BE2C (cell line): ENCODE results near the gene KPNB1.

ENCODE experiments used
- DNase-seq: peaks from one replicate; pipeline ENCODE4 v3.0.0-alpha.2; 2020
- H3K27me3 ChIP-seq: fragments of 250-450 bp; sonication (Bioruptor Pico); 2 replicates; pipeline ENCODE4 v1.5.1; 2020; ENCODE audit warnings: mild to moderate bottlenecking
- H3K36me3 ChIP-seq: fragments of 250-450 bp; sonication (Bioruptor Pico); 2 replicates; pipeline ENCODE4 v1.5.1; 2020; ENCODE audit warnings: mild to moderate bottlenecking
- H3K4me1 ChIP-seq: fragments of 250-450 bp; sonication (Bioruptor Pico); 2 replicates; pipeline ENCODE4 v1.5.1; 2020
- H3K4me3 ChIP-seq: 2 replicates; pipeline ENCODE4 v1.5.1; 2011; ENCODE audit warnings: low read depth, low read length
- H3K9me3 ChIP-seq: fragments of 250-450 bp; sonication (Bioruptor Pico); 2 replicates; pipeline ENCODE4 v1.5.1; 2020
- TF ChIP-seq, protein P1 (sequence below): IDR thresholded peaks from 2 replicates; pipeline ENCODE4 v1.5.1; 2012; ENCODE audit warnings: mild to moderate bottlenecking, low read depth, low read length

KPNB1 gene

DNA sequence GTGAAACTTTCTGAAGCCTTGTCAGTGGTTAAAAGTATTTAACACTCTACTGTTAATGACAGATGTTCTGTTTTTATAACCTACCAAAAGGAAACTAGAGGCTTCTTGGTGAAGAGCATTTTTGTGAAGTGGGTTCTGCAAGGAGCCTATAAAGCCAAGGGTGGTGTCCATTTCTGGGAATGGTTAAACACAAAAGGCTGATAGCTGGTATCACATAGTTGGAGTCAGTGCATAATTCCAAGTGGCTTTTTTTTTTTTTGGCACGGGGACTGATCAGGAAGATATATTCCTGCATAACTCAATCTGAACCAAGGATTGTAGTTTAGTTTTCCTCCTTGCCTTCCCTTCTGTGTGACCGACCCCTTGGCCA lies 27.6 kb upstream of the KPNB1 start:
- peaks cover 45% of the 10 kb centered on the region for H3K36me3 ChIP-seq
- no peaks in the 10 kb centered on the region for H3K4me1 ChIP-seq
- H3K27me3 ChIP-seq: no peaks in the 10 kb centered on the region
- H3K4me3 ChIP-seq: no peak overlapping the region
- DNase-seq: no peak
- no peaks in the 10 kb centered on the region for H3K9me3 ChIP-seq
- TF ChIP-seq, protein P1, sequence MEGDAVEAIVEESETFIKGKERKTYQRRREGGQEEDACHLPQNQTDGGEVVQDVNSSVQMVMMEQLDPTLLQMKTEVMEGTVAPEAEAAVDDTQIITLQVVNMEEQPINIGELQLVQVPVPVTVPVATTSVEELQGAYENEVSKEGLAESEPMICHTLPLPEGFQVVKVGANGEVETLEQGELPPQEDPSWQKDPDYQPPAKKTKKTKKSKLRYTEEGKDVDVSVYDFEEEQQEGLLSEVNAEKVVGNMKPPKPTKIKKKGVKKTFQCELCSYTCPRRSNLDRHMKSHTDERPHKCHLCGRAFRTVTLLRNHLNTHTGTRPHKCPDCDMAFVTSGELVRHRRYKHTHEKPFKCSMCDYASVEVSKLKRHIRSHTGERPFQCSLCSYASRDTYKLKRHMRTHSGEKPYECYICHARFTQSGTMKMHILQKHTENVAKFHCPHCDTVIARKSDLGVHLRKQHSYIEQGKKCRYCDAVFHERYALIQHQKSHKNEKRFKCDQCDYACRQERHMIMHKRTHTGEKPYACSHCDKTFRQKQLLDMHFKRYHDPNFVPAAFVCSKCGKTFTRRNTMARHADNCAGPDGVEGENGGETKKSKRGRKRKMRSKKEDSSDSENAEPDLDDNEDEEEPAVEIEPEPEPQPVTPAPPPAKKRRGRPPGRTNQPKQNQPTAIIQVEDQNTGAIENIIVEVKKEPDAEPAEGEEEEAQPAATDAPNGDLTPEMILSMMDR: no peak

DNA sequence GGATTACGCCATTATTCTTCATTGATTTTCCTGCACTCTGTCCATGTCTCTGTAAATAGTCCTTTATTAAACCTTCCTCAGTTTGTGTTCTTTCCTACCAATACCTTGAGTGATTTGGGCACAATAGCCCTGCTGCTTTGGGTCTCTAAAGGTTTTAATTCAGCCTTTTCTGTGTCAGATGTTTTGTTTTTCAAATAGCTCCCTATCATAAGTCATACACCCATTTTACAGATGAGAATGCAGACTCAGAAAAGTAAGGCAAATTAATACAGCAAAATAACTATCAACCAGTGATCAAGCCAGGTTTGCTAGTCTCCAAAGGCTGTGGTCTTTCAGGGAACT lies 25.0 kb upstream of the KPNB1 start:
- TF ChIP-seq, protein P1: no peak
- Histone ChIP-seq H3K4me3 (no peak overlapping the region), H3K36me3 (peaks cover 28% of the 10 kb centered on the region), H3K9me3 (no peaks in the 10 kb centered on the region), H3K4me1 (no peaks in the 10 kb centered on the region), H3K27me3 (no peaks in the 10 kb centered on the region)
- no peak for DNase-seq

DNA sequence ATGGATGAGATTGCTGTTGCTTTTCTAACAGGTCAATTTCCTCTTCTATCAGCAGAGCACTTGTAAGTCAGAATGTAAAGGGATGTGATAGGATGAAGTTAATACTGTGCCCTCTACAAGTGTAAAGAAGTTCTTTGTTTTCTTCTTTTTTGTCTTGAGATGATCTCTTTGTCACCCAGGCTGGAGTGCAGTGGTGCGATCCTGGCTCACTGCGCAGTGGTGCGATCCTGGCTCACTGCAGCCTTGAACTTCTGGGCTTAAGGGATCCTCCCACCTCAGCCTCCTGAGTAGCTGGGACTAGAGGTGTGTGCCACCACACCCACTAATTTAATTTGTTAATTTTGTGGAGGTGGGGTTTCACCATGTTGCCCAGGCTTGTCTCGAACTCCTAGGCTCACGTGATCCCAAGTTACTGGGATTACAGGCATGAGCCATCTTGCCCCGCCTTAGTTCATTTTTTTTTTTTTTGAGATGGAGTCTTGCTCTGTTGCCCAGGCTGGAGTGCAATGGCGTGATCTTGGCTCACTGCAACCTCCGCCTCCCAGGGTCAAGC lies 21.6 kb upstream of the KPNB1 start:
- no peak for DNase-seq
- peaks cover 7% of the 10 kb centered on the region; the same call in 1 of the 2 replicates for H3K36me3 ChIP-seq
- no peak overlapping the region for H3K4me3 ChIP-seq
- peaks cover 6% of the 10 kb centered on the region; the same call in 1 of the 2 replicates for H3K4me1 ChIP-seq
- H3K27me3 ChIP-seq: no peaks in the 10 kb centered on the region; the same call in 1 of the 2 replicates
- H3K9me3 ChIP-seq: no peaks in the 10 kb centered on the region
- TF ChIP-seq, protein P1: no peak

DNA sequence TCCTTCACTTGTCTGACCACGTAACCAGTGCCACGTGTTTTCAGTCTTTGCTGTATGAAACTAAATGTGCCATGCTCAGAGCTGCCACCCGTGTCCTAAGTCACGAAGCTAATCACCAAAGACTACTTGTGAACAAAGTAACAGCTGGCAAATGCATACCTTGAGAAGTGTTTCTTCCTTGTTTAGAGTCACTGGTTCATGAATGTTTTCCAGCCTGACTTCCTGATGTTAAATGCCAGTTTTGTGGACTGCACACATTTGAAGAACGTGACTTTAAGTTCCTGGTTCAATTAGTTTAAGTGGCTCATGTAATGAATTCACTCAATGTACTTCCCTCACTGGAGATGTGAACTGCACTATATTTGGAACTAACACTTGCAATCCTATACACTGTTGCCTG lies 19.9 kb upstream of the KPNB1 start:
- TF ChIP-seq, protein P1: no peak
- Histone ChIP-seq H3K4me1 (peaks cover 6% of the 10 kb centered on the region; the same call in 1 of the 2 replicates), H3K4me3 (no peak overlapping the region), H3K27me3 (no peaks in the 10 kb centered on the region; the same call in 1 of the 2 replicates), H3K9me3 (no peaks in the 10 kb centered on the region; the same call in 1 of the 2 replicates), H3K36me3 (peaks cover 2% of the 10 kb centered on the region; the same call in 1 of the 2 replicates)
- DNase-seq: no peak

DNA sequence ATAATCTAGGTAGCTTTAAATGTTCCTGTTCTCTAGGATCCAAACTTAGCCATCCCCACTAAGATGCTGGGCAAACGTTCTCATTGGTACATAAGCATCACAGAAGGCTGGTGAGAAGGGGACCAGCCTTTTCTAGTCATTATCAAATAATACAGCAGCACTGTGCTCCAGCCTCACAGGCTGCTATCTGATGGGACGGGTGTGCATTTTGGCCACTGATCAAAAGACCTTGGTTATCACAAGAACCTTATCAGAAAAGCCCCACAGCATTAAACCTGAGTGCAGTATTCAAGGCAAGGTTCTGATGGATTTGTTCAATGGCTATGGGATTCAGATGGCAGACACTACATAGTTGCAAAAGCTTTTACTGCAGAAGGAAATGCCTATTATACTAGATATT lies 19.1 kb upstream of the KPNB1 start:
- peak; percentile 34 for DNase-seq
- TF ChIP-seq, protein P1: no peak
- no peak overlapping the region for H3K4me3 ChIP-seq
- no peaks in the 10 kb centered on the region for H3K36me3 ChIP-seq
- H3K9me3 ChIP-seq: no peaks in the 10 kb centered on the region; the same call in 1 of the 2 replicates
- peaks cover 6% of the 10 kb centered on the region; the same call in 1 of the 2 replicates for H3K4me1 ChIP-seq
- no peaks in the 10 kb centered on the region; the same call in 1 of the 2 replicates for H3K27me3 ChIP-seq

DNA sequence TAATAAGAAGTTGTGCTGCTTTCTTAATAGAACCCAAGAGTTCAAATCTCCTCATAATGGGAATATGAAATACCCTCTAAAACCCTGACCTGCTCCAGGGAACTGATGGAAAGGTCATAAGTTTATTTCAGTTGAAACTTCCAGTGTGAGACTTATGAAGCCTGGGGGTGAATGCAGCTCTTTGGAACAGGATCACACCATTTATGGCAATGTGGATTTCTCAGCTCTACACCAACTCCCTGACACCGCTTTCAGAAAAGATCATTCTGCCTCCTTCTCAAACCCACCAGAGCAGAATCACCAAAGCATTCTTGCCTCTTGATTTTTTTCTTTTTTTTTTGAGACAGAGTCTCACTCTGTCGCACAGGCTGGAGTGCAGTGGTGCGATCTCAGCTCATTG lies 16.7 kb upstream of the KPNB1 start:
- H3K36me3 ChIP-seq: peaks cover 4% of the 10 kb centered on the region
- DNase-seq: no peak
- no peaks in the 10 kb centered on the region; the same call in 1 of the 2 replicates for H3K9me3 ChIP-seq
- TF ChIP-seq, protein P1: no peak
- H3K4me3 ChIP-seq: no peak overlapping the region
- H3K27me3 ChIP-seq: no peaks in the 10 kb centered on the region; the same call in 1 of the 2 replicates
- peaks cover 6% of the 10 kb centered on the region; the same call in 1 of the 2 replicates for H3K4me1 ChIP-seq
